Measurements from ENCODE around the gene OIT3.
A peak's percentile ranks its signal among the peaks of the same experiment; 100 is the strongest.
"Not testable (repeated sequence)": the region's sequence is repeated elsewhere in the genome, so short reads cannot be mapped to it uniquely, and the experiment has no call there.

Gene OIT3

DNA sequence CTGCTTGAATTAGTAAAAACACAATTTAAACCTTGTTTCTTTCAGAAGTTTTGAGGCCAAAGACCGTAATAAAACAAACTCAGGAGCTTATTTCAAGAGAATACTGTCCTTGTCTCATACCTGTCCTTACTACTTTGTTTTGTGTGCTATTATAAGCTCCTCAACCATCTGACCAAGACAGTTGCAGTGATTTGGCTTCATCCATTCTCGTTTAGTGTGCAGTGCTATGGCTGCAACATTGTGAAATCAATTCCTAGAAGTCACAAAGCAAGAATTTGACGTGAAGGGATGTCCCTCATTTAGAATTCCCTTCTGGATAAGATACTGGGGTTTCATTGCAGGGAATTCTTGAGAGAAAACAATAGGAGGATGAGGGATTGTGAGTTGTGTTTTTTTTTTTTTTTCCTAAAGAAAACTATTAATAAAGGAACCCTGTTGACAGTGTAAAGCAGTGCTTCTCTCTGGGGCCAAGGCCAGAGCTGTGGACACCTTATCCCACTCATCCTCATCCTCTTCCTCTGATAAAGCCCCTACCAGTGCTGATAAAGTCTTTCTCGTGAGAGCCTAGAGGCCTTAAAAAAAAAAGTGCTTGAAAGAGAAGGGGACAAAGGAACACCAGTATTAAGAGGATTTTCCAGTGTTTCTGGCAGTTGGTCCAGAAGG is at the start of gene OIT3:
Gene OIT3, plus strand, starts transcription at position 604 of the 663 bp plus-strand sequence. CDS start 60 bp downstream, outside the sequence.
- no peak for DNase-seq

DNA sequence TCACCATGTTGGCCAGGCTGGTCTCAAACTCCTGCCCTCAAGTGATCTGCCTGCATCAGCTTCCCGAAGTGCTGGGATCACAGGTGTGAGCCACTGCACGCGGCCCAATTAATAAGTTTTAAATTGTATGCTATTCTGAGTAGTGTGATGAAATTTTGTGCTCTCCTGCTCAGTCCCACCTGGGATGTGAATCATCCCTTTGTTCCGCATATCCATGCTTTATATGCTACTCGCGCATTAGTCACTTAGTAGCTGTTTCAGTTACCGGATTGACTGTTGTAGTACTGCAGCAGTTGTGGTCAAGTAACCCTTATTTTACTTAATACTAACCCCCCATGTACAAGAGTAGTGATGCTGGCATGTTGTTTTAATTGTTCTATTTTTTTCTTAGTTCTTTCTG is 47.3 kb upstream of the OIT3 start:
- DNase-seq: no peak

DNA sequence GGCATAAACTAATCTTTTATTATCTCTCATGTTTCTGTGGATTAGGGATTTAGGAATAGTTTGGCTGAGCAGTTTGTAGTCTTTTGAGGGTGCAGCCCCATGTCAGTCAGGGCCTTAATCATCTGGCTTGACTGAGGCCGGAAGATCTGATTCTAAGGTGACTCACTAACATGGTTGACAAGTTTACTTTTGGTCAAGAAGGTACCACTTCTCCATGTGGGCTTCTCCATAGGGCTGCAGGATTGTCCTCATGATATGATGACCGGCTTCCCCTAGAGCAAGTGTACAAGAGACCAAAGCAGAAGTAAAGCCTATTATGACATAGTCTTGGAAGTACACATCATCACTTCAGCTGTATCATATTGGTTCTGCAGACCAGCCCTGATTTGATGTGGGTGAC is 45.9 kb upstream of the OIT3 start:
- DNase-seq: no peak

DNA sequence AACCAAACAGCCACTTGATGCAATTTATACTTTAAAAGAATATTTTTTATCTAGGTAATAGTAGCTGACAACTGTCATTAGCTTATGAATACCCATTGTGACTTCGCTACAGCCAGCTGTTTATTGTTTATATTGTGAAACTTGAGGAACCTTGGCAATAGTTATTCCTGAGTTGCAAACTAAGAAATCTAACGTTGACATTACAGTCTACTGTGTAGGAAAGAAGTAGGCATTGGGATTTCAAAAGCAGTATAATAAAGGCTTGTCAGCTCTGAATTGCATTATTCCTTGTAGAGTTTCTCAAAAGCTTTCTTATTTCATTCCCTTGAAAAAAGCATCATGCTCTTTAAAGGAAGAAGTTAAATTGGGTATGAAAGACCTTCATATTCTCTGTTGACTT is 42.7 kb upstream of the OIT3 start:
- no peak for DNase-seq

DNA sequence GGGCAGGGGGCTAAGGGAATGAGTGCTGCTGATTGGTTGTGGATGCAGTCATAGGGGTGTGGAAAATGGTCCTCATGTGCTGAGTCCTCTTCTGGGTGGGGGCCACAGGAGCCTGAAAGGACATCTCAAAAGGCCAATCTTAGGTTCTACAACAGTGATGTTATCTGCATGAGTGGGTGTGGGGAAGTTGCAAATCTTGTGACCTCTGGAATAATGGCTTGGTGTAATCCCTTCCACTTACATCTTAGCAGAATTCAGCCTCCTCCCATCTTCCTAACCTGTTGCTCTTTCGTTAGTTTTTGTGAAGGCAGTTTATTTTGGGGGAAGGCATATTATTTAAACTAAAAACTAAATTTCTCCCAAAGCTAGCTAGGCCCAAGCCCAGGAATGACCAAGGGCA is 42.0 kb upstream of the OIT3 start:
- no peak for DNase-seq

DNA sequence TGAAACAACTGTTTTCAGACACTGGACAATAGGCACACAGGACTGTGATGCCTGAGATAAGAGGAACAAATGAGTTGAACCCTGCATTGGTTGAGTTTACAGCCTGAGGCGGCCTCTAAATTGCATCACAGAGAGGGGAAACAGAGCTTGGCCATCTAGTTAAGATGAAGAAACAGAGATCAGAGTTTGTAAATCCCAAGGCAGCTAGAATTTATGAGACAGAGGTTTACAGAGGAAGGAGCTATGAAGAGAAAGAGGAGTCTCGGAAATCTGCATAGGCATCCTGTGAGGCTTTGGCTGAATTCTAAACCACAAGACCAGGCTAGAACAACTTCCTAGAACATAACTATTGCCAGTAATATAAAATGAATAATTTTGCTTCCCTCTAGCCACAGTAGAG is 41.0 kb upstream of the OIT3 start:
- DNase-seq: no peak

DNA sequence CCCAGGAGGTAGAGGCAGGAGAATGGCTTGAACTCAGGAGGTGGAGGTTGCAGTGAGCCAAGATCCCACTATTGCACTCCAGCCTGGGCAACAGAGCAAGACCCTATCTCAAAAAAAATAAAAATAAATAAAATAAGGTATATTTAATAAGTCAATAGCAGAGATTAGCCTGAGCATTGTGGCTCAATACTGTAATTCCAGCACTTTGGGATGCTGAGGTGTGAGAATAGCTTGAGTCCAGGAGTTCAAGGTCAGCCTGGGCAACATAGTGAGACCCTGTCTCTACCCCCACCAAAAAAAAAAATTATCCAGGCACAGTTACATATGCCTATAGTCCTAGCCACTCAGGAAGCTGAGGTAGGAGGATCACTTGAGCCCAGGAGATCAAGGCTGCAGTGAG is 38.4 kb upstream of the OIT3 start:
- DNase-seq: no peak

DNA sequence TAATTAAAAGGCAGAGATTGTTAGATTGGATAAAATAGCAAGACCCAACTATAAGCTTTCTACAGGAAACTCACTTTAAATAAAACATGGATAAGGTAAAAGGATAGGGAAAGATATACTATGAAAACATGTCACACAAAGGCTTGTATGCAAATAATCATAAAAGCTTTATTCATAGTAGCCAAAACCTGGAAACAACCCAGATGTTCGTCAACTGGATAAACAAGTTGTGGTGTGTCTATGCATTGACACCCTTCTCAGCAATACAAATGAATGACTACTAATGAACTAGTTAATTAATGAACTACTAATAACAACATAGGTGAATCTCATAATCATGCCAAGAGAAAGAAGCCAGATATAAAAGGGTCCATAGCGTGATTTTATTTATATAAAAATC is 37.7 kb upstream of the OIT3 start:
- no peak for DNase-seq

DNA sequence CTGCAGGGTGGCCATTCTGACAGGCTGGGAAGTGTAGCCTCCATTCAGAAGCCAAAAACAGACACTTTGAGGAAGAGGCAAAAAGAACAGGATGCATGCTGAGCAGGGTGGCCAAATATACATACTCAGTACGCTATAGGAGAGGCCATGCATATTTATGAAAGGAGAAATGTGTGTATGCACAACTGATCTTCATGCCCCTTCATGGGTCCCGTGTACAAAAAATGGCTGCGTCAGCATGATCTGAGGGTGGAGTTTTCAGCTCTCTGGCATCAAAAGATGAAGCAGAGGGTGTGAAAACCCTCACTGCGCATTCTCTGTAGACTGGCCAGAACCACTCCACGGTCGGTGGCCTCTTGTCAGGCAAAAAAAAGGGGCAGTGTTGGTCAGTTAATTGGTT is 35.5 kb upstream of the OIT3 start:
- no peak for DNase-seq

DNA sequence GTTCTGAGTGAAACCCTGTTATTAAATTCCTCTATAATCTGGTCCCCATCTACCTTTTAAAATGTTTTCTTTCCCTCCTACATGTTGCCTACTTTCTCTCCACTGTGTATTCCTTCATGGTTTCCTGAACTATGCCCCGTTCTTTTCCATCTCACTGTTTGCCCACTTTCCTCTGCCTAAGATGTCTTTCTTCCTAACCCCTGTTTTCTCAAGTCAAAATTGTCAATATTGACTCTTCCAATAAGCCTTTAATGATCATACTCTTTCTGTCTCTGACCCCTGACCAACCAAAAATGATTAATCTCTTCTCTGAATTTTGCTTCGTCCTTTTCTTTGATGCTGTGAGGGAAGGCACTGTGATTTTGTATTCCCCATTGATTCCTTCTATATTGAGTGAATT is 30.6 kb upstream of the OIT3 start:
- DNase-seq: no peak

DNA sequence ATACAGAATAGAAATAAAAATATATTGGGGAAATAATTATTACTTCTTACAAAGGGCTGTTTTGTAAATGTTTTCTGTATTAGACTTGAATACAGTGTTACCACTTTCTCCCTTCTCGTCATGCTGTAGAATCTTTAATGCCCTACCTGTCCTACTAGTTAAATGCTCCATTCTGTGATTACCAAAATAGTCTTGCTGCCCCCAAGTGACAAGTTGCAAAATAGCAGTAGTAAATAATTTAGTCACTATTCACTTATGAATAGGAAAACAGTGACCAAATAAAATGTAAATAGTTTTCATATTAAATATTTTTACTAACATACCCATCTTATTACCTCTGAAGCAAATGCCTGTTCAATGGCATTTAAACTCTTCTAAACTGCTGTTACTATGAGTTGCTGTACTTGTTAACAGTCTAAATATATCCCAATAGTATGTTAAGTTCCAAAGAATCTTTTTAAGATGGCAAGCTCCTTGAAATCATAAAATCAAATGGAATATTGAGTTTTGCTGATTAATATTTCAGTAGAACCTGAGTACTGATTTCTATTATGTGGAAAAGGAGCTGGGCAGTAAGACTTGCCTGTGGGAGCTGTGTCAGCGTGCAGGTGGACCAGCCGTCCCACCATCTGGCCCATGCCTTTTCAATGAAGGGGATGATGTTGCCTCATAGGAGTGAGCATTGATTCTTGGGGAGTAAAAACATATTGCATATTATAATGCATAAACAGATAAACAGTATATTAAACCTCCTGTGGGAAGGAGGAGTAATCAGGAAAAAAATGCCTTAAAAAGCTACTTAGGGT is 18.1 kb upstream of the OIT3 start:
- no peak for DNase-seq

DNA sequence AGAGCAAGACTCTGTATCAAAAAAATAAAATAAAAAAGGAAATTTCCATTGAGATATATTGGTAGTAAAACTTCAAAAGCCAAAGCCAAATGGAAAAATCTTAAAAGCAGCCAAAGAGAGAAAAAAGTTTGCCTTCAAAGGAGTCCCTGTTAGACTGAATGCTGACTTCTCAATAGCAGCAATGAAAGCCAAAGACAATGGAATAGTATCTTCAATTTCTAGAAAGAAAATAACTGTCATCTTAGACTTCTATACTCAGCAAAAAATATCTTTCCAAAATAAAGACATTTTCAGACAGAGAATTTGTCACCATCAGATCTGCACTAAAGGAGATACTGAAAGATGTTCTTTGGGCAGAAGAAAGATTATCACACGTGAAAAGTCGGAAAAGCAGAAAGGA is 14.3 kb upstream of the OIT3 start:
- no peak for DNase-seq

DNA sequence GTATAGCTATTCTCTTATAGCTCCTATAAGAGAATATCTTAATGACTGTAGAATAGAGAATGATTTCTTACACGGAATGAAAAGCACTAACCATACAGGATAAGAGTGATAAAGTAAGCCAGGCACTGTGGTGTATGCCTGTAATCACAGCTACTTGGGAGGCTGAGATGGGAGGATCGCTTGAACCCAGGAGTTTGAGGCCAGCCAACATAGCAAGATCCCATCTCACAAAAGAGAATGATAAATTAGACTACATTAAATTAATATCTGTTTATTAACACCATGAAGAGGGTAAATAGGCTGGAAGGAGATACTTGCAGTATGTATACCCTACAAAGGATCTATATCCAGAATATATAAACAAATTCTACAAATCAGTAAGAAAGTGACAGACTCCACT is 12.2 kb upstream of the OIT3 start:
- no peak for DNase-seq

DNA sequence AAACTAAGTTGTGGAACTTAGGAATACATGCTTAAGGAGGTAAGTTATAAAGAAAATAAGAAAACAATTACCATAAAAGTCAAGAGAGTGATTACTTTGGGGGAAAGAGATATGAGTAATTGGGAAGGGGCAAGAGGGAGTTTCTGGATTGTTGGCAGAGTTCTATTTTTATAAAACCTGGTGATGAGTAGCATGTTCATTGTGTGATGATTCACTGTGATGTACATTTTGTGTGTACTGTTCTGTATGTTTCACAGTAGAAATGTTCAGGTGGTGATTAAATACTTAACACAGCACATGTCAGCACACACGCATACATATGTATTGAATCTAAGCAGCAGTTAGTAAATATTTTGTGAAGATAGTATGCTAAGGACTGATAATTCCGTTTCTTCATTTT is 9.7 kb upstream of the OIT3 start:
- DNase-seq: no peak

DNA sequence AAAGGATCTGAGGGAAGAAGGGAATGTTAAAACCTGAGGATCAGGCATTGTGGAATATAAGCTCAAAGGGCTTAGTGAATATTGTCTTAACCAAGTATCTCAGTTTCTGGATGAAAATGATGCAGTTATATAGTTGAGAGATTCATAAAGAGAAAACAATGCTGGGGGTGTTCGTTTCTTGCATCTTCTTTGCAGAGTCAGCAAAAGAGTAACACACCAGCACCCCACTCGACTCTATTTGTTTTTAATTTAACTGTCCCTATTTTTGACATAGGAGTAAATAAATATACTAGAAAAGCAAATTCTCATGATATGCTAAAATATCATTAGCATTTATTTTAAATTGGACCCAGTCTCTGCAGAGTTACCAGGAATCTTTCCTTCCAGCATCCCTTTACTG is 7.6 kb upstream of the OIT3 start:
- no peak for DNase-seq

DNA sequence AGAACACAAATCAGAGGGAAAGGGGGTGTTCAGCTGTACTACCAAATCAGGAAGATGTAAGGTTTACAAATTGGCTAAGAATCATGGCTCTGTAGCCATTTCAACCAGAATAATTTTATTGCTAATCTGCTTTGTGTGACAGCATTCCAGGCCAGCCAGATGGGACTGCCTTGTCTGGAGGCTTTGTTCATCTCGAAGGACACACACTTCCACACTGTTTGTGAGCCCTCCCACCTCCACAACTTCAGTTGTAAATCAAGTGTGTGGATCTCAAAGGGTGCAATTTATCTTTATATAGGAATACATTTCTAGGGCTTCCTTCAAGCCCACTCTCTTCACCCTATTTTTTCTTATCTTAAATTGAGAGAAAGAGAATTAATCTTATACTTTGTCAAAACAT is 6.9 kb upstream of the OIT3 start:
- DNase-seq: no peak

DNA sequence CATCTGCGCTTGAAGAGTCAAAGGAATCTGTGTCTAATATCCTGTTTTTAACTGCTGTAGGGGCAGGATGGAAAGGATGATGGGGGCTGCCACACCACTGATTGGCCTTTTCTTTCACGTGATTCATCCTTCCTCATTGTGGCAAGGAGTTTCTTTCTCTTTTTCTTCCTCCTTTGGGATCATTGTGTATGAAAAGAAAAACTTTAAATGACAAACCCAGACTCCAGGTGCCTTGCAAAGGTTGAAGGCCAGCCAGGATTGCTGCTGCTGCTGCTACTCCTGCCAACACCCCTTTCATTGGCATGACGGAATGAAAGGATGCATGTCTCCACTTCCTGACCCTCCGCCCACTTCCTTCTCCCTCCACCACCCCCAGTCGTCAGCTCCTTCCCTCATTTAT is 6.5 kb upstream of the OIT3 start:
- DNase-seq: peak; percentile 65

DNA sequence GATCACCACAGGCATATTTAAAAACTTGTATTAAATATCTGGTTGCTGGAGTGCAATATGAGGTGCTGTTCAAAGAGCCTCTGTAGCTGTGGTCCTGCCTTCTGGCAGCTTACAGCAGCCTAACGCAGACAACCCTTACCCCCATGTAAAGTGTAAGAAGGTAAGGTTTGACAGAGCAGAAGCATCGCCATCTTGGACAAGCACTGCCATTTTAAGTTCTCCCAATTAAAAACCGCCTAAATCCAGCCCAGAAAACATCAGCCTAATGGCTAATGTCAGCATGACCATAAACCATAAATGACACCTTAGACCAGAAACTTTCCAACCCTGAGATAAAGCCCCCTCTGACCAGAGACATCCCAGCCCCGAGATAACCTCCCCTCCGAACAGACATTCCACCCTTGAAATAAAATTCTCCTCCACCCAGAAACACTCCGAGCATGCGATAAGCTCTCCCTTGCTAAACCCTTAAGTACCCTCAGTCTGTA is 5.3 kb upstream of the OIT3 start:
- DNase-seq: no peak

DNA sequence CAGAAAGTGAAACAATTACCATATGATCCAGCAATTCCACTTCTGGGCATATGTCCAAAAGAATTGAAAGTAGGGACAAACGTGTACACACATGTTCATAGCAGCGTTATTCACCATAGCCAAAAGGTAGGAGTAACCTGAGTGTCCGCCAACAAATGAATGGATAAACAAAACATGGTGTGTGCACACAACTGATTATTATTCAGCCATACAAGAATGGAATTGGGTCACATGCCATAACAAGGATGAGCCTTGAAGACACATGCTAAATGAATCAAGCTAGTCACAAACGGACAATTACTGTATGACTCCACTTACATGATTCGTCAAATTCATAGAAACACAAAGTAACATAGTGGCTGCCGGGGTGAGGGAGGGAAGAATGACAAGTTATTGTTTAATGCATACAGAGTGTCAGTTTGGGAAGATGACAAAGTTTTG is 4.1 kb upstream of the OIT3 start:
- DNase-seq: peak; percentile 27

DNA sequence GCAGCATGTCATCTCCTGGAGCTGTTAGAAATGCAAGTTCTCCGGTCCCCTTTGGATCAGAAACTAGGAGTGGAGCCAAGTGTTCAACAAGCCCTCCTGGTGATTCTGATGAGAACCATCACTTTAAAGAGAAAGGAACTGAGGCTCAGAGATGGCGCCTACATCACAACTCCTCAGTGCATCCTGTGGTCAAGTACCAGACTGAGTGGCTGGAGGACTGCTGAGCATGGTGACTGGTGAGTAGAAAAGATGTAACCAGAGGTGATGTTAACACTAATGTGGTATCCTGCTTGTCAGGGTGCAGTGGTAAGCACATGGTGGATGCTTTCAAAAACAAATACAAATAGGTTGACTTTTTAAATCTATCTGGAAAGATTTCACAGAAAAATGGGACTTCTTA is 3.5 kb upstream of the OIT3 start:
- DNase-seq: no peak

DNA sequence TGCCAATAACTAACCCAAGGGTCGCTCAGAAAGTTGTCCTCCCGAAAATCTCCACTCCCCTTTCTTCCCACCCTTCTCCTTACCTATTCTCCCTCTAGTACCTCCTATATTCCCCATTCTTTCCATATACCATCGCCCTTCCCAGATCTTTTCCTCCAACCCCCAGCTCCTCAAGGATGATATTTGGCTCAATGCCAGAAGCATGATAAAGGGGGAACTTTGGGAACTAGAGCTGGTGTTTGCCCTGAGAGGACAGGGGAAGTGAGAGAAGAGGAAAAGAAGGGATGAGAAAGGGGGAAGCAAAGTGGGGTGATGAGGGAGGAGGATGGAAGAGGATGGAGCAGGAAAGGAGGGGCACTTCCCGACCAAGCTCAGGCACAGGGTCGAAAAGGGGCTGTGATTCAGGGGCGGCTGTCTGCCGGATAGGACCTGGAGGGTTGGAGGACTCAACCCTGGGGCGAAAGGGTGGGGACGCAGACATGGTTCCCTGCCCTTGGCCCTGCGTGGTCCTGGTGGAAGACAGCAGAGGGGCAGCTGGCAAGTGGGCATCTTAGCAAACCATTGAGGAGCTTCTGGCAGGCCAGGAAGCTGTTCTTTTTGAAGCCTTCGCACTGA is 1.8 kb downstream of the OIT3 start:
- DNase-seq: no peak

DNA sequence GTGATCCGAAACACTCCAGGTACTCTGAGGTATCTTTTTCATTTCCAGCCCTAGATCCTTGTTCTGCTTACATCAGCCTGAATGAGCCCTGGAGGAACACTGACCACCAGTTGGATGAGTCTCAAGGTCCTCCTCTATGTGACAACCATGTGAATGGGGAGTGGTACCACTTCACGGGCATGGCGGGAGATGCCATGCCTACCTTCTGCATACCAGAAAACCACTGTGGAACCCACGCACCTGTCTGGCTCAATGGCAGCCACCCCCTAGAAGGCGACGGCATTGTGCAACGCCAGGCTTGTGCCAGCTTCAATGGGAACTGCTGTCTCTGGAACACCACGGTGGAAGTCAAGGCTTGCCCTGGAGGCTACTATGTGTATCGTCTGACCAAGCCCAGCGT is 5.1 kb downstream of the OIT3 start:
- no peak for DNase-seq

DNA sequence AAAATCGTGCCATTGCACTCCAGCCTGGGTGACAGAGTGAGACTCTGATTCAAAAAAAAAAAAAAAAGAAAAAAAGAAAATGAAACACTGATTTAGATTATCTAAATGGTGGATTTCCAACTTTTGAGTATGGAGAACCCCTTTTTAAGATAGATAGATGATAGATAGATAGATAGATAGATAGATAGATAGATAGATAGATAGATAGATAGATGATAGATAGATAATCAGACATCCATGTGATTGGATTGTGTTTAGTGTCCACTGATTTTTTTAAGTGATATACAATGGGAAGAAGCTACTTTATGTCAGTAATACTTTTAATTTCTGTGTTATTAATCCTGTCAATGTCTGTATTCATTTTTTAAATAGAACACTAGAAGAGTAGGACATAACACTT is 6.0 kb downstream of the OIT3 start:
- no peak for DNase-seq

DNA sequence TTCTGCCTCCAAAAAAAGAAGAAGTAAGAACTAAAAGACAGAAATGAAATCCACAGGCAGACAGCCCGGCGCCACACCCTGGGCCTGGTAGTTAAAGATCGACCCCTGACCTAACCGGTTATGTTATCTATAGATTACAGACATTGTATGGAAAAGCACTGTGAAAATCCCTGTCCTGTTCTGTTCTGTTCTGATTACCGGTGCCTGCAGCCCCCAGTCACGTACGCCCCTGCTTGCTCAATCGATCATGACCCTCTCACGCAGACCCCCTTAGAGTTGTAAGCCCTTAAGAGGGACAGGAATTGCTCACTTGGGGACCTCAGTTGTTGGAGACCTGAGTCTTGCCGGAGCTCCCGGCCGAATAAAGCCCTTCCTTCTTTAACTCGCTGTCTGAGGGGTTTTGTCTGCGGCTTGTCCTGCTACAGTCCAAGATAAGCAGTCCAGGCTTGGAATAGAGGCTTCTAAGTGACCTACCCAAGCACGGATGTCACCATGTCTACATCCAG is 10.5 kb downstream of the OIT3 start:
- DNase-seq: not testable (repeated sequence)

Measured in right hindlimb (tissue), 1 donor.